Measurements from ENCODE around the gene HILPDA.
"Not testable (repeated sequence)": the region's sequence is repeated elsewhere in the genome, so short reads cannot be mapped to it uniquely, and the experiment has no call there.

HILPDA gene

DNA sequence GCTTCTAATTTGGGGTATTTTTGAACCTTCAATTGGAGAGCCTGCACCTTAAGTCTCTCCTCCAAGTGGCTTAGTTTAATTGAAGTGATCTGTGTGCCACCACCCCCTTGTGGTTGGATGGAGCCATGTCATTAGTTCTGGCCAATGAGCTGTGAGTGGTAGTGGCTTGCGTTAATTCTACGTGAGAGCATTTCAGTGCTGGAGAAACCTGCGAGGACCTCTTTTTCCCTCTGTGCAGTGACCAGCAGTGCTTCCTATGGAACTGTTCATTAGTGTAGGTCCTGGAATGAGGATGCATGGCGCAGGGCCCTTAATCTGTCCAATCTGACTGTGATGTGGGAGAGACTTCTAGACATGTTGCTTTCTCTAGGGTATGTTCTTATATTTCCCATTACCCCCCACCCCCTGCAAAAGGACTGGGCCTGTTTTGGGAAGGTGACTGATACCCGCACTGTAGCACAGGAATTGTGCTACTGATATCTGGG lies 3.8 kb downstream of the HILPDA start:
- DNase-seq (ENCODE audit: low read depth in 1 of 2, low spot score in 1 of 2): peak; percentile 20 to 49

DNA sequence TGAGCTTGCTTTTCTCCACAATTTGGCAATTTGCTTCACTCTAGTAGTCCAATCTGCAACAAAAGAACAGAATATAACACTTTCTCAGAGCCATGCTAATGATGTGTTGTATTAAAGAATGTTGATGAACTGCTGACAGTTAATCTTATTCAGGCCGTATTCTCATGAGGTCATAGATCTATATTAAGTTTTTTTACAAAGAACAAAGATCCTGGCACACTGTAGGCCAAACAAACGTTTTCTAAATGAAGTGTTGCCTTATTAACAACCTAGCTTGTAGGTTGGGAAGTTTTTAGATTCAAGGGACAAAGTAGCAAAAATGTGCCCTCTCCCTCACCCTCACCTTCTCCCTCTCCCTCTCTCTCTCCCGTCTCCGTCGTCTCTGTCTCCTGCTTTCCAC lies 6.8 kb downstream of the HILPDA start:
- no peak for DNase-seq (ENCODE audit: low read depth in 1 of 2, low spot score in 1 of 2)

DNA sequence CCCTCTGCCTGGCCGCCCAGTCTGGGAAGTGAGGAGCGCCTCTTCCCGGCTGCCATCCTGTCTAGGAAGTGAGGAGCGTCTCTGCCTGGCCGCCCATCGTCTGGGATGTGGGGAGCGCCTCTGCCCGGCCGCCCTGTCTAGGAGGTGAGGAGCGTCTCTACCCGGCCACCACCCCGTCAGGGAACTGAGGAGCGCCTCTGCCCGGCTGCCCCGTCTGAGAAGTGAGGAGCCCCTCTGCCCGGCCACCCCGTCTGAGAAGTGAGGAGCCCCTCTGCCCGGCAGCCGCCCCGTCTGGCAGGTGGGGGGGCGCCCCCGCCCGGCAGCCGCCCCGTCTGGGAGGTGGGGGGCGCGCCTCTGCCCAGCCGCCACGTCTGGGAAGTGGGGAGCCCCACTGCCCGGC lies 7.7 kb downstream of the HILPDA start:
- not testable (repeated sequence) for DNase-seq (ENCODE audit: low read depth in 1 of 2, low spot score in 1 of 2)

DNA sequence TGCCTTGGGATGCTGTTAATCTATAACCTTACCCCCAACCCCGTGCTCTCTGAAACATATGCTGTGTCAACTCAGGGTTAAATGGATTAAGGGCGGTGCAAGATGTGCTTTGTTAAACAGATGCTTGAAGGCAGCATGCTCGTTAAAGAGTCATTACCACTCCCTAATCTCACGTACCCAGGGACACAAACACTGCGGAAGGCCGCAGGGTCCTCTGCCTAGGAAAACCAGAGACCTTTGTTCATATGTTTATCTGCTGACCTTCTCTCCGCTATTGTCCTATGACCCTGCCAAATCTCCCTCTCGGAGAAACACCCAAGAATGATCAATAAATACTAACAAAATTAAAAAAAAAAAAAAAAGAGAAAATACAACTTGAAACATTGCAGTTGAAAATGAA lies 8.3 kb downstream of the HILPDA start:
- not testable (repeated sequence) for DNase-seq (ENCODE audit: low read depth in 1 of 2, low spot score in 1 of 2)

DNA sequence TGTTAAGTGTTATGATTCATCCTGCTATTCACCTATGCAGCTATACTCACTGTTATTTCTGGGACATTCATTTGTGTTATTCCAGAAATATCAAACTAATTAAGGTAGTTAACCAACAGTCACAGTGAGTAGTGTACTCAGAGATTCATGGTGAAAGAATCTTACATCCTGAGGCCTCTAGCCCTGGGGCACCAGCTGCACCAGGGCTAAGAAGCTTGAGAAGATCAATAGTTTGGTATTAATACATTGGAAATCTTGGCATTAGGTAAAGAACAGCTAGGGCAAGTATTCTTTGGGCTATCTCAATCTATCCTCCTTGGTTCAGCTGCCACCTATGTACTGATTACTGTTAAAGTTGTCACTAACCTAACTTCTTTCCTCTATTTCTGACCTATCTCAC lies 11.2 kb downstream of the HILPDA start:
- DNase-seq (ENCODE audit: low read depth in 1 of 2, low spot score in 1 of 2): not testable (repeated sequence)

DNA sequence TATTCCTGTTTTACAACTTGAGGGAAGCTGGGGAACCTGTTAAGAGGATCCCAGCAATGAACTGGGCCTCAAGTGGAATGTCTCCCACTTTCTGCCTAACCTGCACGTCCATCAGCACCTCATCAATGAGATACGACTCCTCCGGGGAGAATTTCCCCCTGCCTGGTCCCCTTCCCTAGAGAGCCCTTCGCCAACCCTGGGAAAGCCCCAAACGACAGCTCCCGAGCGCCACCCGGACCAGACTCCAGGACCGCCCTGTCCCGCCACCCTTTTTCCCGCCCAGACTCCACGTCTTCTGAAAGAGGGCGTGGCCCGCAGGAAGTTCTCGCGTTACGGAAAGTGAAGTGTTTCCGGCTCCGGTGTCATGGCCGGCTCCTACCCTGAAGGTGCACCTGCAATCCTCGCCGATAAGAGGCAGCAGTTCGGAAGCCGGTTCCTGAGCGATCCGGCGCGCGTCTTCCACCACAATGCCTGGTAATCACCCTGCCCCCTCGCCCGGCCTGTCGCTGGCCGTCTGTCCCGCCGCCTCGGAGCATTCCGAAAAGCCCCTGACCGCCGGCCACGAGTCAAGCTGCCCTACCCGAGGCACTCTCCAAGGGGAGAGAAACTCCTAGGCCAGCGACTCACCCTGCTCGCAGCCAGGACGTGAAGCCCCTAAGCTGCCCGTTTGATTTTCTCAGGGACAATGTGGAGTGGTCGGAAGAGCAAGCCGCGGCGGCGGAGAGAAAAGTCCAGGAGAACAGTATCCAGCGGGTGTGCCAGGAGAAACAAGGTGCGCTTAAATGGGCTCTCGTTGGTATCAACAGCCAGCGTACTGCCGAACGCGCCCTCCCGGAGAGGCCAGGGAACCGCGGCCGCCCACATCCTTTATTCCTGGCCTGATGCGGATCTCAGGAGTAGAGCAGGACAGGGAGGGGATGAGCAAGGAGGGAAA lies 21.0 kb downstream of the HILPDA start, which contains the start of gene METTL2B:
Gene METTL2B (plus strand): TSS at position 347 of the 934 bp plus-strand sequence. CDS start 18 bp downstream, at position 365.
- DNase-seq (ENCODE audit: low read depth in 1 of 2, low spot score in 1 of 2): peak; percentile 70 to 73

DNA sequence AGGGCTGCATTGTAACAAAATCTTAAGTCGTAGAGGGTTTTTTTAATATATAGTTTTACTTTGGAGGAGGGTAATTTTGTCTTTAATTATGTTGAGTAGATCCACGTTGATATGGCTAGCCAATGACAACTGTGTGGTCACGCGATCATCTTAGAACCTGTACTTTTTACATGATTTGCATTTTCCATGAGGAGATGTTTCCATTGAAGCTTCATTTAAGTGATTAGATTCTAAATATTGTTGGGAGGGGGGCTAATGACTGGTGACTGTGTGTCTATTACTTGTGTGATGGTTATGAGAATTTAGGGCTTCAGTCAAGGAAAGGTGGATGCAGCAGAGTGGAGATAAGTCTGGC lies 21.6 kb downstream of the HILPDA start:
- DNase-seq (ENCODE audit: low read depth in 1 of 2, low spot score in 1 of 2): not testable (repeated sequence)

DNA sequence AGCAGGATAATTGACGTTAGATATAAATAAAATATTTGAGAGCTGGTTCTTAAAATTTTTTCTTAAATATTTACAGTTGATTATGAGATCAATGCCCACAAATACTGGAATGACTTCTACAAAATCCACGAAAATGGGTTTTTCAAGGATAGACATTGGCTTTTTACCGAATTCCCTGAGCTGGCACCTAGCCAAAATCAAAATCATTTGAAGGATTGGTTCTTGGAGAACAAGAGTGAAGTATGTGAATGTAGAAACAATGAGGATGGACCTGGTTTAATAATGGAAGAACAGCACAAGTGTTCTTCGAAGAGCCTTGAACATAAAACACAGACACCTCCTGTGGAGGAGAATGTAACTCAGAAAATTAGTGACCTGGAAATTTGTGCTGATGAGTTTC lies 23.4 kb downstream of the HILPDA start:
- not testable (repeated sequence) for DNase-seq (ENCODE audit: low read depth in 1 of 2, low spot score in 1 of 2)

DNA sequence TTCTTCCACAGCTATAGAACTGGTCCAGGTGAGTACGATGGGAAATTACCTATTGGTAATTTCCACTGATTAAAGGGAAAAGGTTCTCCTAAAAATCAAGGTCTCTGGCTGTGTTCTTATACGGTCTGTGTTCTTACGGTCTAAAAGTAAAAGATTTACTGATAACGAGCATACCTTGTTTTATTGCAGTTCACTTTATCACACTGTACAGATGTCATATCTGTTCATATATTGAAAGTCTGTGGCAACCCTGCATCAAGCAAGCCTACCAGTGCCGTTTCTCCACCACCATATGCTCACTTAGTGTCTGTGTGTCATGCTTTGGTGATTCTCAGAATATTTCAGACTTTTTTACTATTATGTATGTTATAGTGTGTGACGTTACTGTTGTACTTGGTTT lies 32.5 kb downstream of the HILPDA start:
- not testable (repeated sequence) for DNase-seq (ENCODE audit: low read depth in 1 of 2, low spot score in 1 of 2)

DNA sequence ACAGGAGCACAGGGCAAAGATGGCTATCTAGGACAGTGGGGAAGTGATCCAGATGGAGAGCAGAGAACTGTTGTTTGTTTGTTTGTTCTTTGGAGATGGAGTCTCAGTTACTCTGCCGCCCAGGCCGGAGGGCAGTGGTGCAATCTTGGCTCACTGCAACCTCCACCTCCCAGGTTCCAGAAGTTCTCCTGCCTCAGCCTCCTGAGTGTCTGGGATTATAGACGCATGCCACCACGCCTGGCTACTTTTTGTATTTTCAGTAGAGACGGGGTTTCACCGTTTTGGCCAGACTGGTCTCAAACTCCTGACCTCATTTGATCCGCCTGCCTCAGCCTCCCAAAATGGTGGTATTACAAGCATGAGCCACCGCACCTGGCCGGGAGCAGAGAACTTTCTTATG lies 41.7 kb downstream of the HILPDA start:
- no peak for DNase-seq (ENCODE audit: low read depth in 1 of 2, low spot score in 1 of 2)

DNA sequence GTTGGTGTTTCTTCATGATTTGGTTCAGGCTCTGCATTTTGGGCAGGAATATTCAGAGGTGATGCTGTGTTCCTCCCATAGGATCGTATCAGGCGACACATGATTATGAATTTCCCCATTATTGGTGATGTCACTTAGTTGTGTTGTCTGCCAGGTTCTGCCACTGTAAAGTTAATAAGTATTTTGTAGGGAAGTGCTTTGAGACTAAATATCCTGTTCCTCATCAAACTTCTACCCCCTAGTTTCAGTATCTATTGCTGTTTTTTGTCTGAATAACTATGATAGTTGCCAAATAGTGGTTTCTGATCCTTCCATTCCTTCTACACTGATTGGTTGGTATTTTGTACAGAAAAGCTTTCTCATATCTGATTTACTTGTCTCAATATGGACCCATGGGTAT lies 49.7 kb downstream of the HILPDA start:
- DNase-seq (ENCODE audit: low read depth in 1 of 2, low spot score in 1 of 2): not testable (repeated sequence)

DNA sequence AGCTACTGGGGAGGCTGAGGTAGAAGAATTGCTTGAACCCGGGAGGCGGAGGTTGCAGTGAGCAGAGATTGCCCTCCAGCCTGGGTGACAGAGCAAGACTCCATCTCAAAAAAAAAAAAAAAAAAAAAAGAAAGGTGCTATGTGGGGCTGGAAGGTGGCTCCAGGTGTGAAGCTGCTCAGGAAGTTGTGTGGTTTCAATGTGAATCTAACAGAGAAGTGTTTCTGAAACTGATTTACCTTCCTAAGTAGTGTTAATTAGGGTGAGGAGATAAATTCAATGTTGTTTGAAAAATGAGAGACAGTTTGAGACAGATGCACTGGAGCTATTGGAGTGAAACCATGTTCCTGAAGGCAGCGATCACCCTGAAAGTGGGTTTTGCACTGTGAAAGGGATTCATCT lies 51.1 kb downstream of the HILPDA start:
- DNase-seq (ENCODE audit: low read depth in 1 of 2, low spot score in 1 of 2): not testable (repeated sequence)

DNA sequence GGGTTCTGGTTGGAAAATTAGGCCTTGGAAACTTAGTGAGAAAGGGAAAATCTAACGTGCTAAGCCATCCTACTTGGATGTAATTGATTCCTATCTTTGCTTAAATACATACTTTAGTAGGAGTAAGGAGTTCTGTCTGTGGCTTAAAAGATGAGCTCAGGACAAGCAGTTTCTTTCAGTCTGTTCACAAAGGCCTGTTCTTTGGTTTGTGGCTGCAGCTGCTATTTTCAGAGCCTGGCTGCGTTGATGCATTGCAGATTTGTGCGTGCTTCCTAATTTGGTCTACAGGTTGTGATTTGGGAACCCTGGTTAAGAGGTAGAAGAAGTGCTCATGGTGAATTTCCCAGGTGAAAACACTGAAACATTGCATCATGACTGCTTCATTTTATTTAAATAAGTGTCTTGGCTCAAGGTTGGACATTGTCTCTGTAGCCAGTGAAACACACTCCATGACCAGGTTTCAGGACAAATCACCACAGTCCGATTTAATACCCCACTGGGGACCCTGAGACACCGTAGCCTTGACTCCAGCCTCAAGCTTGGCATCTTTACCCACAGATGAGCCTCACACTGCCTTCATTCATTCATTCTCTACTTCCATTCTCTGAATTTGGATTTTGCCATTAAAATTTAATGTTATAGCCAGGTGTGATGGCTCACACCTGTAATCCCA lies 51.8 kb downstream of the HILPDA start:
- DNase-seq (ENCODE audit: low read depth in 1 of 2, low spot score in 1 of 2): not testable (repeated sequence)
